Measurements from ENCODE around the gene NAV1. TPM values are rescaled to one million over a fixed set of nuclear protein-coding genes. Genes with fewer than 3 reads are reported as not detected.

The NAV1 gene
- total and polyA plus RNA-seq, 7 donors, result 1.8 to 13.3 (median 8.4) TPM

GRCh38 chr1:201585901-201586300, 47.0 kb downstream of the NAV1 start:
- no peak for DNase-seq
- Histone ChIP-seq H3K9me3 (no peaks in the 10 kb centered on the region), H3K36me3 (ENCODE audit: insufficient read depth in 1 of 2, low read depth in 1 of 2) (no peaks in the 10 kb centered on the region), H3K27me3 (ENCODE audit: insufficient read depth in 3 of 3, low read length in 2 of 3) (no peaks in the 10 kb centered on the region), H3K4me3 (no peak overlapping the region), H3K27ac (no peak overlapping the region), H3K4me1 (no peaks in the 10 kb centered on the region)
- WGBS, 3 donors, result 46 to 75% (median 59%) methylated on average over 3 of the region's 3 CpGs
- no peak for ATAC-seq
- intact Hi-C loops (cut with DNase I), result no loop called here
- TF ChIP-seq, protein P1, sequence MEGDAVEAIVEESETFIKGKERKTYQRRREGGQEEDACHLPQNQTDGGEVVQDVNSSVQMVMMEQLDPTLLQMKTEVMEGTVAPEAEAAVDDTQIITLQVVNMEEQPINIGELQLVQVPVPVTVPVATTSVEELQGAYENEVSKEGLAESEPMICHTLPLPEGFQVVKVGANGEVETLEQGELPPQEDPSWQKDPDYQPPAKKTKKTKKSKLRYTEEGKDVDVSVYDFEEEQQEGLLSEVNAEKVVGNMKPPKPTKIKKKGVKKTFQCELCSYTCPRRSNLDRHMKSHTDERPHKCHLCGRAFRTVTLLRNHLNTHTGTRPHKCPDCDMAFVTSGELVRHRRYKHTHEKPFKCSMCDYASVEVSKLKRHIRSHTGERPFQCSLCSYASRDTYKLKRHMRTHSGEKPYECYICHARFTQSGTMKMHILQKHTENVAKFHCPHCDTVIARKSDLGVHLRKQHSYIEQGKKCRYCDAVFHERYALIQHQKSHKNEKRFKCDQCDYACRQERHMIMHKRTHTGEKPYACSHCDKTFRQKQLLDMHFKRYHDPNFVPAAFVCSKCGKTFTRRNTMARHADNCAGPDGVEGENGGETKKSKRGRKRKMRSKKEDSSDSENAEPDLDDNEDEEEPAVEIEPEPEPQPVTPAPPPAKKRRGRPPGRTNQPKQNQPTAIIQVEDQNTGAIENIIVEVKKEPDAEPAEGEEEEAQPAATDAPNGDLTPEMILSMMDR (IDR thresholded peaks at IDR 0.05), result no peak

GRCh38 chr1:201586806-201587205, 47.9 kb downstream of the NAV1 start:
- no peak overlapping the region for H3K4me3 ChIP-seq
- H3K4me1 ChIP-seq, result no peaks in the 10 kb centered on the region
- ATAC-seq, result no peak
- no peaks in the 10 kb centered on the region for H3K27me3 ChIP-seq (ENCODE audit: insufficient read depth in 3 of 3, low read length in 2 of 3)
- H3K27ac ChIP-seq, result no peak overlapping the region
- TF ChIP-seq, protein P1 (IDR thresholded peaks at IDR 0.05), result no peak
- 92 to 97% (median 94%) methylated on average over 5 of the region's 5 CpGs for WGBS, 3 donors
- intact Hi-C loops (cut with DNase I), result no loop called here
- H3K9me3 ChIP-seq, result no peaks in the 10 kb centered on the region
- H3K36me3 ChIP-seq (ENCODE audit: insufficient read depth in 1 of 2, low read depth in 1 of 2), result no peaks in the 10 kb centered on the region
- no peak for DNase-seq

GRCh38 chr1:201587729-201588128, 48.8 kb downstream of the NAV1 start:
- no peak overlapping the region for H3K27ac ChIP-seq
- TF ChIP-seq, protein P1 (IDR thresholded peaks at IDR 0.05), result no peak
- DNase-seq, result no peak
- H3K4me1 ChIP-seq, result no peaks in the 10 kb centered on the region
- H3K9me3 ChIP-seq, result no peaks in the 10 kb centered on the region
- no peaks in the 10 kb centered on the region for H3K36me3 ChIP-seq (ENCODE audit: insufficient read depth in 1 of 2, low read depth in 1 of 2)
- intact Hi-C loops (cut with DNase I), result no loop called here
- no peaks in the 10 kb centered on the region for H3K27me3 ChIP-seq (ENCODE audit: insufficient read depth in 3 of 3, low read length in 2 of 3)
- ATAC-seq, result no peak
- H3K4me3 ChIP-seq, result no peak overlapping the region
- 97 to 99% (median 97%) methylated on average over 1 of the region's 1 CpG for WGBS, 3 donors

Other genes starting within 250 kb of the NAV1 start
- 10 to 100 TPM in 1 of 4 donors, 1 to 10 TPM in 3; 4.3 to 26.6 (median 6.1) TPM for gene TNNT2, start 161.4 kb upstream of the NAV1 start, total RNA-seq
- 1 to 10 TPM in 2 of 3 donors, under 1 TPM in 1; 0.52 to 5.9 (median 4.3) TPM for gene TNNT2, start 161.4 kb upstream of the NAV1 start, polyA plus RNA-seq
- gene LAD1, start 139.8 kb upstream of the NAV1 start, total RNA-seq, result 10 to 100 TPM in 2 of 4 donors, 1 to 10 TPM in 1, under 1 TPM in 1; 0.92 to 17.7 (median 6.0) TPM
- gene LAD1, start 139.8 kb upstream of the NAV1 start, polyA plus RNA-seq, result 1 to 10 TPM in 2 of 3 donors, under 1 TPM in 1; 0.23 to 7.4 (median 5.4) TPM
- gene TNNI1, start 117.4 kb upstream of the NAV1 start, total RNA-seq, result 1,000 to 10,000 TPM; 2,137 to 4,600 (median 3,389) TPM
- 1,000 to 10,000 TPM in 2 of 3 donors, 100 to 1,000 TPM in 1; 734 to 2,687 (median 2,500) TPM for gene TNNI1, start 117.4 kb upstream of the NAV1 start, polyA plus RNA-seq
- gene PHLDA3, start 69.9 kb upstream of the NAV1 start, total RNA-seq, result 100 to 1,000 TPM in 1 of 4 donors, 10 to 100 TPM in 3; 41.8 to 116 (median 78.9) TPM
- 10 to 100 TPM; 42.3 to 62.4 (median 55.1) TPM for gene PHLDA3, start 69.9 kb upstream of the NAV1 start, polyA plus RNA-seq
- gene CSRP1, start 32.0 kb upstream of the NAV1 start, total RNA-seq, result 10 to 100 TPM; 14.7 to 27.7 (median 24.3) TPM
- gene CSRP1, start 32.0 kb upstream of the NAV1 start, polyA plus RNA-seq, result 10 to 100 TPM; 21.1 to 26.4 (median 23.2) TPM